SK-N-SH treated with all-trans-retinoic acid at 6 μM for 48 hours (cell line): ENCODE measurements around the gene ARHGEF10L.

ENCODE experiments used
- ATAC-seq: fragments of 200-7000 bp; cut with Tn5 transposase; 3 replicates; pipeline ENCODE4 v1.9.1; 2020; ENCODE audit warnings: mild to moderate bottlenecking, moderate library complexity
- ARNTL ChIP-seq: fragments of 450-650 bp; formaldehyde crosslinking; IDR thresholded peaks from 2 replicates; pipeline ENCODE4 v1.5.0; 2020; ENCODE audit warnings: low read depth, mild to moderate bottlenecking, moderate library complexity, borderline replicate concordance
- CSDC2 ChIP-seq: fragments of 250-450 bp; sonication (Bioruptor Pico); IDR thresholded peaks from 2 replicates; pipeline ENCODE4 v1.5.0; 2020; ENCODE audit warnings: mild to moderate bottlenecking, moderate library complexity
- CSRNP3 ChIP-seq: fragments of 250-450 bp; sonication (Bioruptor Pico); IDR thresholded peaks from 2 replicates; pipeline ENCODE4 v1.5.1; 2021; ENCODE audit warnings: mild to moderate bottlenecking, moderate library complexity
- ESRRG ChIP-seq: fragments of 250-450 bp; sonication (Bioruptor Pico); IDR thresholded peaks from 2 replicates; pipeline ENCODE4 v1.6.1; 2021; ENCODE audit warnings: mild to moderate bottlenecking
- GLIS3 ChIP-seq: fragments of 250-450 bp; sonication (Bioruptor Pico); IDR thresholded peaks from 2 replicates; pipeline ENCODE4 v1.5.0; 2020; ENCODE audit warnings: mild to moderate bottlenecking, moderate library complexity
- ISL1 ChIP-seq: fragments of 250-450 bp; sonication (Bioruptor Pico); IDR thresholded peaks from 2 replicates; pipeline ENCODE4 v2.1.2; 2022; ENCODE audit warnings: mild to moderate bottlenecking, moderate library complexity
- OSR1 ChIP-seq: fragments of 250-450 bp; sonication (Bioruptor Pico); IDR thresholded peaks from 2 replicates; pipeline ENCODE4 v1.8.0; 2022; ENCODE audit warnings: moderate library complexity, mild to moderate bottlenecking, inconsistent platforms
- PATZ1 ChIP-seq: fragments of 250-450 bp; sonication (Bioruptor Pico); IDR thresholded peaks from 2 replicates; pipeline ENCODE4 v1.8.0; 2020; ENCODE audit warnings: mild to moderate bottlenecking, moderate library complexity, borderline replicate concordance
- POU6F1 ChIP-seq: fragments of 250-450 bp; sonication (Bioruptor Pico); IDR thresholded peaks from 2 replicates; pipeline ENCODE4 v1.8.0; 2021; ENCODE audit warnings: low read depth, mild to moderate bottlenecking, moderate library complexity, borderline replicate concordance
- PPARA ChIP-seq: fragments of 250-450 bp; sonication (Bioruptor Pico); IDR thresholded peaks from 2 replicates; pipeline ENCODE4 v1.5.0; 2020; ENCODE audit warnings: mild to moderate bottlenecking, borderline replicate concordance
- RARB ChIP-seq: fragments of 250-450 bp; sonication (Bioruptor Pico); IDR thresholded peaks from 2 replicates; pipeline ENCODE4 v1.8.0; 2021; ENCODE audit warnings: mild to moderate bottlenecking, moderate library complexity
- TCF4 ChIP-seq: fragments of 250-450 bp; sonication (Bioruptor Pico); IDR thresholded peaks from 2 replicates; pipeline ENCODE4 v1.8.0; 2021; ENCODE audit warnings: mild to moderate bottlenecking, moderate library complexity, borderline replicate concordance
- TOX ChIP-seq: fragments of 250-450 bp; sonication (Bioruptor Pico); IDR thresholded peaks from 2 replicates; pipeline ENCODE4 v1.8.0; 2021; ENCODE audit warnings: mild to moderate bottlenecking, moderate library complexity, borderline replicate concordance
- ZC3H10 ChIP-seq: fragments of 250-450 bp; sonication (Bioruptor Pico); IDR thresholded peaks from 2 replicates; pipeline ENCODE4 v1.5.1; 2021; ENCODE audit warnings: mild to moderate bottlenecking, moderate library complexity
- ZFP3 ChIP-seq: fragments of 250-450 bp; sonication (Bioruptor Pico); IDR thresholded peaks from 2 replicates; pipeline ENCODE4 v1.5.0; 2020; ENCODE audit warnings: mild to moderate bottlenecking, moderate library complexity
- ZFP30 ChIP-seq: fragments of 450-650 bp; formaldehyde crosslinking; IDR thresholded peaks from 2 replicates; pipeline ENCODE4 v1.5.0; 2022; ENCODE audit warnings: mild to moderate bottlenecking, moderate library complexity
- ZNF565 ChIP-seq: fragments of 450-650 bp; formaldehyde crosslinking; conservative IDR thresholded peaks from 2 replicates; pipeline ENCODE4 v1.5.0; 2020; ENCODE audit warnings: low read depth, mild to moderate bottlenecking, moderate library complexity
- ZNF70 ChIP-seq: fragments of 450-650 bp; formaldehyde crosslinking; IDR thresholded peaks from 2 replicates; pipeline ENCODE4 v1.5.0; 2020; ENCODE audit warnings: mild to moderate bottlenecking, moderate library complexity
- ZNF8 ChIP-seq: fragments of 450-650 bp; formaldehyde crosslinking; IDR thresholded peaks from 2 replicates; pipeline ENCODE4 v1.5.0; 2020; ENCODE audit warnings: mild to moderate bottlenecking, moderate library complexity
- TF ChIP-seq, protein P1 (sequence below): fragments of 250-450 bp; sonication (Bioruptor Pico); IDR thresholded peaks from 2 replicates; pipeline ENCODE4 v1.5.1; 2020; ENCODE audit warnings: low read depth, mild to moderate bottlenecking, moderate library complexity

ARHGEF10L gene

DNA sequence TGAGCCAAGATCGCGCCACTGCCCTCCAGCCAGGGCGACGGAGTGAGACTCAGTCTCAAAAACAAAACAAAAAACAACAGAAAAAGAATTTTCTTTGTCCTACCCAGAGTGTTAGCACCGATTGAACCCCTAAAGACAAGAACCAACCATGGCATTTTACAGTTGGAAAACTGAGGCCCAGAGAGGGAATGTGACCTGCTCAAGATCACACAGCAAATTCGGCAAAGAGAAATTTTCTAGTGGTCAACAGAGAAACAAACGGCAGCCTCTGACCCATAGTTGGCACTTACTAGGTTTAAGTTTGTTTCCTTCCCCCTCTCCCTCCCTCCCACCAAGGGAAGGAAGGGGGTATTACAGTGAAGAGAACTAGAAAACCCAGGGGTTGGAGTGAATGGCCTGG lies 195.1 kb downstream of the ARHGEF10L start:
- no peak for ATAC-seq
- no peak for TF ChIP-seq ZFP3 (CRISPR knock-in tag)
- no peak for TF ChIP-seq ZNF70 (CRISPR knock-in tag)
- TF ChIP-seq, protein P1, sequence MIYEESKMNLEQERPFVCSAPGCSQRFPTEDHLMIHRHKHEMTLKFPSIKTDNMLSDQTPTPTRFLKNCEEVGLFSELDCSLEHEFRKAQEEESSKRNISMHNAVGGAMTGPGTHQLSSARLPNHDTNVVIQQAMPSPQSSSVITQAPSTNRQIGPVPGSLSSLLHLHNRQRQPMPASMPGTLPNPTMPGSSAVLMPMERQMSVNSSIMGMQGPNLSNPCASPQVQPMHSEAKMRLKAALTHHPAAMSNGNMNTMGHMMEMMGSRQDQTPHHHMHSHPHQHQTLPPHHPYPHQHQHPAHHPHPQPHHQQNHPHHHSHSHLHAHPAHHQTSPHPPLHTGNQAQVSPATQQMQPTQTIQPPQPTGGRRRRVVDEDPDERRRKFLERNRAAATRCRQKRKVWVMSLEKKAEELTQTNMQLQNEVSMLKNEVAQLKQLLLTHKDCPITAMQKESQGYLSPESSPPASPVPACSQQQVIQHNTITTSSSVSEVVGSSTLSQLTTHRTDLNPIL (CRISPR knock-in tag) = no peak
- TF ChIP-seq OSR1 (CRISPR knock-in tag) = no peak
- TF ChIP-seq PPARA (CRISPR knock-in tag) = no peak
- no peak for TF ChIP-seq RARB (CRISPR knock-in tag)
- TF ChIP-seq ESRRG (CRISPR knock-in tag) = no peak
- TF ChIP-seq ZFP30 = no peak
- TF ChIP-seq ZNF8 (CRISPR knock-in tag) = no peak
- TF ChIP-seq ZNF565 (CRISPR knock-in tag) = no peak
- no peak for TF ChIP-seq PATZ1 (CRISPR knock-in tag)
- no peak for TF ChIP-seq POU6F1 (CRISPR knock-in tag)
- TF ChIP-seq GLIS3 (CRISPR knock-in tag) = no peak
- TF ChIP-seq ZC3H10 (CRISPR knock-in tag) = no peak
- no peak for TF ChIP-seq CSDC2
- TF ChIP-seq TOX (CRISPR knock-in tag) = no peak

DNA sequence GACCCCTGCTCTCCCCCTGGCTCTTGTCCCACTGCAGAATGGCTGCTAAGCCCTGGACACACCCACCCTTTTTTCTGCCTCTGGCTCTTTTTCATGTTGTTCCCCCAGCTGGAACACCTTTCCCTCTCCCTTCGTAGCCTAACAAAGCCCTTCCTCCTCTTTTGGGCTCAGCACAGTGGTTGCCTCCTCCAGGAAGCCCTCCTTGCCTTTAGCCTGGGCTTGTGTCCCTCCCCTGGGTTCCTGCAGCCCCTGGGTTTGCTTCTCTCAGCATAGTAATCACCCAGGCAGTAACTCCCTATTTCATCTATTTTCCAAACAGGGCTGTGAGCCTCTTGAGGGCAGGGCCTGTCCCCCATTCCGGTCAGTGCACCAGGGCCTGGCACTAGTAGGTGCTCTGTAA lies 195.8 kb downstream of the ARHGEF10L start:
- no peak for ATAC-seq
- no peak for TF ChIP-seq ZNF8 (CRISPR knock-in tag)
- TF ChIP-seq CSRNP3 (CRISPR knock-in tag) = no peak
- no peak for TF ChIP-seq ARNTL (CRISPR knock-in tag)
- TF ChIP-seq OSR1 (CRISPR knock-in tag) = no peak
- no peak for TF ChIP-seq ZNF70 (CRISPR knock-in tag)
- TF ChIP-seq PATZ1 (CRISPR knock-in tag) = no peak
- TF ChIP-seq ZC3H10 (CRISPR knock-in tag) = no peak
- no peak for TF ChIP-seq CSDC2
- no peak for TF ChIP-seq RARB (CRISPR knock-in tag)
- no peak for TF ChIP-seq ZNF565 (CRISPR knock-in tag)
- no peak for TF ChIP-seq ZFP3 (CRISPR knock-in tag)
- TF ChIP-seq ISL1 (CRISPR knock-in tag) = no peak
- no peak for TF ChIP-seq TOX (CRISPR knock-in tag)
- TF ChIP-seq, protein P1 (CRISPR knock-in tag) = no peak

- no peak for ATAC-seq
- TF ChIP-seq PPARA (CRISPR knock-in tag) (no peak), TOX (CRISPR knock-in tag) (no peak), ISL1 (CRISPR knock-in tag) (no peak), RARB (CRISPR knock-in tag) (no peak), TCF4 (CRISPR knock-in tag) (no peak), ZFP30 (no peak), ZNF565 (CRISPR knock-in tag) (no peak), ZNF8 (CRISPR knock-in tag) (no peak), OSR1 (CRISPR knock-in tag) (no peak)
- TF ChIP-seq, protein P1 (CRISPR knock-in tag) = no peak
Measured at GRCh38 chr1:17735793-17736192, 196.3 kb downstream of the ARHGEF10L start.
